Esophagus squamous epithelium (tissue), 5 donors: Measurements from ENCODE around the gene DTNB. TPM values are rescaled to one million over a fixed set of nuclear protein-coding genes. Genes with fewer than 3 reads are reported as not detected.

Source experiments
- DNase-seq: peaks from one replicate; lab custom pipeline; 2025; lab: John Stamatoyannopoulos, UW
- H3K27ac ChIP-seq, 4 donors: fragments of 200-600 bp; sonication (generic); one replicate each; pipeline ENCODE4 v1.5.1; 2016 to 2019; ENCODE audit warnings: mild to moderate bottlenecking in 1 of 4
- H3K27me3 ChIP-seq, 4 donors: fragments of 200-600 bp; sonication (generic); 1 replicate in 3 of 4; 2 replicates in 1 of 4; pipeline versions ENCODE4 v1.5.1 to v1.6.0; 2017 to 2021; ENCODE audit warnings: antibody characterized with exemption in 1 of 4
- H3K36me3 ChIP-seq, 3 donors: fragments of 200-600 bp; sonication (generic); one replicate each; pipeline ENCODE4 v1.5.1; 2016 to 2019
- H3K4me1 ChIP-seq, 3 donors: fragments of 200-600 bp; sonication (generic); one replicate each; pipeline ENCODE4 v1.5.1; 2017 to 2019
- H3K4me3 ChIP-seq, 4 donors: fragments of 200-600 bp; sonication (generic); 1 replicate in 3 of 4; 2 replicates in 1 of 4; pipeline ENCODE4 v1.5.1; 2016 to 2019; ENCODE audit warnings: mild to moderate bottlenecking in 2 of 4, moderate library complexity in 1 of 4
- H3K9me3 ChIP-seq, 3 donors: fragments of 200-600 bp; sonication (generic); one replicate each; pipeline ENCODE4 v1.5.1; 2016 to 2019
- POLR2A ChIP-seq, 4 donors: fragments of 450-650 bp; IDR thresholded peaks; one replicate each; pipeline ENCODE4 v1.6.1; 2017; ENCODE audit warnings: antibody characterized with exemption in 4 of 4, mild to moderate bottlenecking in 4 of 4, moderate library complexity in 3 of 4
- WGBS, 2 donors: methylation state at CpG; one replicate each; pipeline ENCODE4 v1.1.5; 2018; 5-methylcytosine and 5-hydroxymethylcytosine counted together
- intact Hi-C: fragments of 100-400 bp; cut with DNase I; formaldehyde crosslinking; loops from one replicate; pipeline ENCODE4 v1.15.0; 2022
- total RNA-seq, 4 donors: library from RNA; depleted of rRNA; stranded (reverse); fragments of >200 nt; gene quantifications; one replicate each; pipeline ENCODE4 v1.1.0, GENCODE V29; 2016
- TF ChIP-seq, protein P1 (sequence below), 6 experiments: fragments of 450-650 bp in 4 of 6; fragments of 200-600 bp in 2 of 6; sonication (generic) in 2 of 6; IDR thresholded peaks; one replicate each; pipeline ENCODE4 v1.5.1; 2016 to 2019; ENCODE audit warnings: antibody characterized with exemption in 6 of 6, mild to moderate bottlenecking in 4 of 6, moderate library complexity in 4 of 6
- donor health status: DM: yes; HTN: yes; CAD: no.

The DTNB gene
- total RNA-seq, 4 donors from 2014 or later, result 7.8 to 17.2 (median 9.6) TPM

DNA sequence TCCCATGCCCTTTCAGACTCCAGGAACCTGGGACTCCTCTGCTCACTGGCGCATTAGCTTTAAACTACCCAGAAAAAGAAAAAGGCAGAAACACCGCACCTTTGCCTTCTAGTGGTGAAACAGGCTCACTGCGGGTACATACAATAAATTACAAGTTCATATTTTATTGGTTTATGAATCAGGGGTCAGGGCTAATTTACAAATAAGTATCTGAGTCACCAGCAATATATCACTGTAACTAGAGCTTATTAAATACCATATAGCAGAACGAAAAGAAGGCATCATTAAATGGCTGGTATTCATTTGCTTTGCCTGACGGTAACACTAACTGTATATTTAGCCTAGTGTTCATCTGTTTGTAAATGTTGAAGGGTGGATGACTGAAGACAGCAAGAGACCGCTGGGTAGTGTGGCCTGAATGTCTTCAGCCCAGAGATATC, 26.9 kb upstream of the DTNB start:
- no peak for DNase-seq
- Histone ChIP-seq H3K36me3 (no peaks in the 10 kb centered on the region), H3K9me3 (no peaks in the 10 kb centered on the region), H3K27me3 (peaks cover 0 to 7% (median 0%) of the 10 kb centered on the region in 4 donors), H3K4me1 (no peaks in the 10 kb centered on the region), H3K4me3 (no peak overlapping the region), H3K27ac (no peak overlapping the region)
- TF ChIP-seq, protein P1, sequence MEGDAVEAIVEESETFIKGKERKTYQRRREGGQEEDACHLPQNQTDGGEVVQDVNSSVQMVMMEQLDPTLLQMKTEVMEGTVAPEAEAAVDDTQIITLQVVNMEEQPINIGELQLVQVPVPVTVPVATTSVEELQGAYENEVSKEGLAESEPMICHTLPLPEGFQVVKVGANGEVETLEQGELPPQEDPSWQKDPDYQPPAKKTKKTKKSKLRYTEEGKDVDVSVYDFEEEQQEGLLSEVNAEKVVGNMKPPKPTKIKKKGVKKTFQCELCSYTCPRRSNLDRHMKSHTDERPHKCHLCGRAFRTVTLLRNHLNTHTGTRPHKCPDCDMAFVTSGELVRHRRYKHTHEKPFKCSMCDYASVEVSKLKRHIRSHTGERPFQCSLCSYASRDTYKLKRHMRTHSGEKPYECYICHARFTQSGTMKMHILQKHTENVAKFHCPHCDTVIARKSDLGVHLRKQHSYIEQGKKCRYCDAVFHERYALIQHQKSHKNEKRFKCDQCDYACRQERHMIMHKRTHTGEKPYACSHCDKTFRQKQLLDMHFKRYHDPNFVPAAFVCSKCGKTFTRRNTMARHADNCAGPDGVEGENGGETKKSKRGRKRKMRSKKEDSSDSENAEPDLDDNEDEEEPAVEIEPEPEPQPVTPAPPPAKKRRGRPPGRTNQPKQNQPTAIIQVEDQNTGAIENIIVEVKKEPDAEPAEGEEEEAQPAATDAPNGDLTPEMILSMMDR (IDR thresholded peaks at IDR 0.05), result peak; percentile 22 to 83 (median 72)
- TF ChIP-seq POLR2A (IDR thresholded peaks at IDR 0.05), result no peak
- intact Hi-C loops, result no loop called here
- 22 to 23% methylated on average over 6 of the region's 6 CpGs for WGBS, 2 donors

DNA sequence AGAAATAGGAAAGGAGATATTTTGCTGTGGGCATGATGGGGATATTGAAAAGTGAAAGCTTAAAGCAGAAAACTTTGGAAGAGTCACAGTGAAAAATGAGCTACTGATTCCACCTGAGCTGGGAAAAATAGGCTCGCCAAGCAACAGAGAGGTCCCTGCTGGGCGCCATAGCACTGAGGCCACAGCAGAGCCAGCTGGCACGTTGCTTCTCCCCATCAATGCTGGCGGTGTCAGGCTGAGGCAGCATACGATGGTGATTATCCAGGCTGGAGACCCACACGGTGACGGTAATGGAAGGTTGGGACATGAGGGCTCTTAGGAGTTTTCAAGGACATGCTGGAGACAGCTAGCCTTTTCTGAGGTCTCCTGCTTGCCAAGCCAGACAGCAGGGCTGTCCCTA, 25.8 kb upstream of the DTNB start:
- TF ChIP-seq POLR2A (IDR thresholded peaks at IDR 0.05), result no peak
- TF ChIP-seq, protein P1 (IDR thresholded peaks at IDR 0.05), result no peak
- Histone ChIP-seq H3K4me3 (no peak overlapping the region), H3K27me3 (peaks cover 0 to 7% (median 0%) of the 10 kb centered on the region in 4 donors), H3K4me1 (no peaks in the 10 kb centered on the region), H3K27ac (no peak overlapping the region), H3K9me3 (no peaks in the 10 kb centered on the region), H3K36me3 (no peaks in the 10 kb centered on the region)
- no peak for DNase-seq
- intact Hi-C loops, result loop anchor here (10.0 kb wide), 1 partner anchor 94 kb away; no protein-coding TSS in a partner anchor
- 77 to 86% methylated on average over 7 of the region's 7 CpGs for WGBS, 2 donors

DNA sequence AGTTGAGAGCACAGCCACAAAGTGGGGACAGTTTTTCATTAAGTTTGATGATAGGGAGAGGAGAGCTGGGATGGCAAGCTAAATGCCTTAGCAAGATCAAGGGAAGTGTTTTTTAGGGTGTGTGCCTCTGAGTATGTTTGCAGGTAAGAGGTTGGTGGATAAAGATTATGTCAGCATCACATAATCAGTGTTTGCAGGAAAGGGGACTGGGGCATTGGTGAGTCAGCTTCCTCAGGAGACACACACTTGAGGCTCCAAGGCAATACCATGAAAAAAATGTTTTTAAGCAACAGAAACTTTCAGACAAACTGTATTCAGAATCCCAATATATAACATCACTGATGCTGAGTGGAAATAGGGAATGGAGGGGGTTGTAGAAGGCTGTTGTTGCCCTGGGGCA, 25.4 kb upstream of the DTNB start:
- H3K27me3 ChIP-seq, result peaks cover 0 to 7% (median 0%) of the 10 kb centered on the region in 4 donors
- no peaks in the 10 kb centered on the region for H3K9me3 ChIP-seq
- no peaks in the 10 kb centered on the region for H3K4me1 ChIP-seq
- H3K27ac ChIP-seq, result no peak overlapping the region
- intact Hi-C loops, result loop anchor here (10.0 kb wide), 1 partner anchor 94 kb away; no protein-coding TSS in a partner anchor
- no peak overlapping the region for H3K4me3 ChIP-seq
- no peaks in the 10 kb centered on the region for H3K36me3 ChIP-seq
- DNase-seq, result no peak
- TF ChIP-seq, protein P1 (IDR thresholded peaks at IDR 0.05), result no peak

DNA sequence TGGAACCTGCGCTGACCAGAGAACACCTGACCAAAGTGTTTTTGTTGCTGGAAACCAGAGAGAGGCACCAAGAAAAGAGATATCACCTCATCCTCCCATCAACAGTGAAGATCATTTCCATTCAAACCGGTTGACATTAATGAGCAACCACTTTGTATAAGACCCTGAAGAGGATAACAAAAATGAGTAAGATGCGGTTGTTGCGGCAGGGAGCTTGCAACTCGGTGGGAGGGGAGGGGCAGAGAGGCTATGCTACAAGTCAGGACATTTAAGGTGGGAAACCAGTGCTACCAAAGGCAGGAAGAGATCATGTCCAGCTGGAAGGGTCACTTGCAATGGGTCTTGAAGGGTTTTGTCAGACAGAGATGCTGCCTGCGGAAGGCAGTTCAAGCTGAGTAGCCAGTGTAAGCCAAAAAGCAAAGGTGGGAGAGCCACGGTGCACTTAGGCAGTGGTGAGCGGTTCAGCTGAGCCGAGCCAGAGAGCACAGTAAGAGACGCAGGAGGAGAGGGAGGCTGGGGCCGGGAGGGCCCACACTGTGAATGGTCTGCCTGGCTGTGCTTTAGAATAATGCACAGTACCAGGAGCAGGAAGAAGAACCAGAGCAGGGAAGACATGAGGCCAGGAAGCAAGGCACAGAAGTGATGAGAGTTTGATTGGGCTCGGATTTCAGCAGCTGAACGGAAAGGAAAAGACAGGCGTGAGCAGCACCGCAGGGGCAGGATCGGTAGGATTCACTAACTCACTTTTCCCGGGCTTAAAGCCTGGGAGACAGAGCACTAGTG, 24.4 kb upstream of the DTNB start:
- 64 to 68% methylated on average over 17 of the region's 17 CpGs for WGBS, 2 donors

More for the DNA sequence above, 24.4 kb upstream of the DTNB start:
- Histone ChIP-seq H3K27ac (no peak overlapping the region), H3K27me3 (peaks cover 0 to 7% (median 0%) of the 10 kb centered on the region in 4 donors), H3K9me3 (no peaks in the 10 kb centered on the region), H3K4me1 (no peaks in the 10 kb centered on the region), H3K36me3 (no peaks in the 10 kb centered on the region), H3K4me3 (no peak overlapping the region)
- no peak for DNase-seq
- intact Hi-C loops, result loop anchor here (10.0 kb wide), 1 partner anchor 93 kb away; no protein-coding TSS in a partner anchor
- TF ChIP-seq, protein P1 (IDR thresholded peaks at IDR 0.05), result no peak
- no peak for TF ChIP-seq POLR2A (IDR thresholded peaks at IDR 0.05)
